ENCODE measurements around the gene NOL3.

NOL3 gene

DNA sequence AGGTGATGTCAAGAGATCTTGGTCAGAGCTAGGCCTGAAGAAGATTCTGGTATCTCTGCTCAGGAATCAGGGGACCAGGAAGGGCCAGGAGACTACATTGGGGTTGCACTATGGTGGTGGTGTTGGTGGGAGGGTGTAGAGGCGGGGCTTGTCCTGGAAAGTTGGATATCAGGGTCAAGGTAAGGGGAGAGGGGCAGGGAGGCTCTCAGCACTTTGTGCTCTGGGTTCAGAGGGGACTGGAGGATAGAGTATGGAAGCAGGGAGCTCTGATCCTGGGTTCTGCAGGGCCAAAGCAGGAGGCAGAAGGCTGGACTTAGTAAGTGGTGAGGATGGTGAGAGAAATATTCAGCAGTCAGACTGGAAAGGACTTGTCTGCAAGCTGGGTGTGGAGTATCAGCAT is 3.0 kb downstream of the NOL3 start:
- no peak for DNase-seq

DNA sequence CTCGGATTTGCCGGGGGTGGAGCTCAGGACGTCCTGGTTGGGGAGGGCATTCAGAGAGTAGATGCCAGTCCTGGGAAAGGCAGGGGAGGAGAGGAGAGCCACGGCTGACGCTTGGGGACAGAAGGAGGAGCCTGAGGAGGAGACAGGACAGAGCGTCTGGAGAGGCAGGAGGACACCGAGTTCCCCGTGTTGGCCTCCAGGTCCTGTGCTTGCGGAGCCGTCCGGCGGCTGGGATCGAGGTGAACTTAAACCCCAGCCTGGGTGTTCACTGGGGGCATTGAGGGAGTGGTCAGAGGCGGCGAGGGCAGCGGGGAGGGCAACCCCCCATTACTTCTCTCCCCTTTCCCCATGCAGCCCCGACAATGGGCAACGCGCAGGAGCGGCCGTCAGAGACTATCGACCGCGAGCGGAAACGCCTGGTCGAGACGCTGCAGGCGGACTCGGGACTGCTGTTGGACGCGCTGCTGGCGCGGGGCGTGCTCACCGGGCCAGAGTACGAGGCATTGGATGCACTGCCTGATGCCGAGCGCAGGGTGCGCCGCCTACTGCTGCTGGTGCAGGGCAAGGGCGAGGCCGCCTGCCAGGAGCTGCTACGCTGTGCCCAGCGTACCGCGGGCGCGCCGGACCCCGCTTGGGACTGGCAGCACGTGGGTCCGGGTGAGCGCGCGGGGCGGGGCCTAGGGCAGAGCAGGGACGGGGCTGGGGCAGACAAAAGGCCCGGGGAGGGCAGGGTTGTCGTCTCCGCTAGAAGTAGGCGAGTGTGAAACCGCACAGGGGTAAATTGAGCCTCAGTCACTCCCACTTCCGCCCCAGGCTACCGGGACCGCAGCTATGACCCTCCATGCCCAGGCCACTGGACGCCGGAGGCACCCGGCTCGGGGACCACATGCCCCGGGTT is 3.7 kb downstream of the NOL3 start:
- DNase-seq: peak; percentile 67

DNA sequence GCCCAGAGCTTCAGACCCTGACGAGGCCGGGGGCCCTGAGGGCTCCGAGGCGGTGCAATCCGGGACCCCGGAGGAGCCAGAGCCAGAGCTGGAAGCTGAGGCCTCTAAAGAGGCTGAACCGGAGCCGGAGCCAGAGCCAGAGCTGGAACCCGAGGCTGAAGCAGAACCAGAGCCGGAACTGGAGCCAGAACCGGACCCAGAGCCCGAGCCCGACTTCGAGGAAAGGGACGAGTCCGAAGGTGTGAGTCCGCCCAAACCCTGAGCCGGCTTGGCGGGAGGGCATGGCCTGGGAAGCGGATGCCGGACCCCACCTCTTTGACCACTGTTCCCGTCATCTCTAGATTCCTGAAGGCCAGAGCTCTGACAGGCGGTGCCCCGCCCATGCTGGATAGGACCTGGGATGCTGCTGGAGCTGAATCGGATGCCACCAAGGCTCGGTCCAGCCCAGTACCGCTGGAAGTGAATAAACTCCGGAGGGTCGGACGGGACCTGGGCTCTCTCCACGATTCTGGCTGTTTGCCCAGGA is 4.4 kb downstream of the NOL3 start:
- no peak for DNase-seq

DNA sequence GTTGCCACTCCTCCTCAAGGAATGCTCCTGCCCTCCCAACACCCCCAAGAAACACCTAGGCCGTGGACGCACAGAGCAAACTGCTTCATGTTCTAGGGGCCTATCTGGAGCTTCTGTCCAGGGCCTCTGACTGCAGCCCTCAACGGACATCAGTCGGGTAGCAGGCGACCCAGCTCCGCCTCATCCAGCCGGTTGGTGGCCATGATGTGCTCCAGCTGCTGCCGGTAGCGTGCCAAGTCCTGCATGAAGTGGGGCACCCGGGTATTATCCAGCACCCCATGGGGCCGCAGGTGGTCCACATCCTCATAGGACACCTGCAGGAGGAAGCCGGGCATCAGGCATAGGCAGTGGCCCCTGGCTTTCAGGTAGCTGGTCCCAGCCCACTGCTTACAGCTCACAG is 6.3 kb downstream of the NOL3 start:
- DNase-seq: no peak

DNA sequence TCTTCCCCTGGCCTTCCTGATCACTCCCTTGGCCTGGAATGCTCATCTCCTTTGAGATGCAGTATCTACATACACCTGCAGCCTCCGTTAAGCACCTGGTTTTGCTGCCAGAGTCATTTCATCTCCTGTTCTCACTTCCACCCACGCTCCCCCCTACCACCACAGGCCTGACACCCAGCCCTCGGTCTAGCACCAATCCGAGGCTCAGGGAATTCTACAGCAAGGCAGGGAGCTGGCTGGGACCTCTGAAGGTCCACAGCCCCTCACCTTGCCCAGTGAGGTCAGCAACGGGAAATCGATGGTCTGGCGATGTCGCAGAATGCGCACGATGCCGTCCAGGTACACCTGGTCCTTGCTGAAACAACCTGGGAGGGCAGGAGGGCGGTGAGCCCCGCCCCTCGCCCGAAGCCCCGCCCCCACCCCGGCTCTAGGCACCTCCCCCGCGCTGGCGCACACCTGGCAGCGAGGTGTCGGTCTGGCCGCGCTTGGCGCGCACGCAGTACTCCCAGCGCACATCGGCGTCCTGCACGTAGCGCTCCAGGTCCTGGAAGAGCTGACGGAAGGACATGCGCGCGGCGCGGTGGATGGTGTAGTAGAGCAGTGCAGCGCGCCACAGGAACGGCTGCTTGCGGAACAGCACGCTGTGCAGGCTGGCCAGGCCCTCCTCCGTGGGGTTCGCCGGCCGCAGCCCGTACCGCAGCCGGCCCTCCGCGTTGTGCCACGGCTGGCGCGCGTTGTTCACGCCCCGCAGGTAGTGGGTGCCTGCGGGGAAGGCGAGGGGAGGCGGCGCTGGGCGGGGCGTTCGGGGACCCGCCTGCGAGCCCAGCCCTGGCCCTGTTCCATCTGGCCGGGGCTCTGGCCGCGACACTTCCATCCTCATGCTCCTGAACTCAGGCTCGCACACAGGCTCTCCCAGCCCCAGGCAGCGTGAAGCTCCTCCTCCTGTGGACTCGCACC is 7.7 kb downstream of the NOL3 start:
- DNase-seq: peak; percentile 66

DNA sequence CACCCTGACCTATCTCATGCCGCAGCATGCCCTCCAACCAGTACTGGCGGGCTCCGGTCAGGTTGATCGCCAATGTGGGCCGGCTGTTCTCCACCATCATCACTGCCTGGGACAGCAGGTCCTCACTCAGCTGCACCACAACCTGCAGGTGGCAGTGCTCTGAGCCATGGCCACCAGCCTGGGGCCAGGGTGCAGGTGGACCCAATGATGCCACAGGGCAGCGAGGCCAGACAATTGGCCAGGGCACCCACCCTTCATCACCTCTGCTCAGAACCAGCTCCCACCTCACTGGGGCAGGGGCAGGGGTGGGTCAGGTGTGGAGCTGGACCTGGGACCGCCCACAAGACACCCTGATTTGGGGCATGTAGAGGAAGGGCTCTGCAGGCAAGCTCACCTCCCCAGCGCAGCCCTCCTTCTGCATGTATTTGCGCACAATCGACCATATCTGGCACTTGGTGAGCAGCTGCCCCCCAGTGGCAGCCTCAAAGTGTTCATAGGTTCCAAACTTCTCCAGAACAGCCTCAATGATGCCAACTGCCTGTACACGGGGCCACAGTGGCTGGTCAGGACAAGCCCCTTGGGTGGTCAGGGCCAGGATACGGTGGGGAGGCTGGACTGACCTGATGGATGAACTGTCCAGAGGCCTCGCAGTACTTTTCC is 9.2 kb downstream of the NOL3 start:
- DNase-seq: no peak

DNA sequence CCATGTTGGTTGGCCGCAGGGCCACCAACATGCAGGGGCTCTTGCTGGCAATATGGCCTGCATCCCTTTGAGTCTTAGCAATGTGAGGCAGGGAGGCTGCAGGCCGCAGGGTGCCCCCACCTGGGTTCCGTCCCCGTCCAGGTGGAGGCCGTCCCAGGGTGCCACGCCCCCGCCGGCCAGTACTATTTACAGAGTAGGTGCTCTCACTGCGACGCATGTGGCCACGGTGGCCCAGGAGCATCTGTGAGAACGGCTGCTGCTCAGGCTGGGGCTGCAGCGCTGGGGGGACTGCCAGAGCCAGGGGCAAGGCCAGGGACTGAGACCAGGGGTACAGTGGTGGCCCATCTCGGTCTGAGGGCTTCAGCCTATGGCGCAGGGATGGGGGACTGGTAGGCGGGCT is 9.8 kb downstream of the NOL3 start:
- no peak for DNase-seq

DNA sequence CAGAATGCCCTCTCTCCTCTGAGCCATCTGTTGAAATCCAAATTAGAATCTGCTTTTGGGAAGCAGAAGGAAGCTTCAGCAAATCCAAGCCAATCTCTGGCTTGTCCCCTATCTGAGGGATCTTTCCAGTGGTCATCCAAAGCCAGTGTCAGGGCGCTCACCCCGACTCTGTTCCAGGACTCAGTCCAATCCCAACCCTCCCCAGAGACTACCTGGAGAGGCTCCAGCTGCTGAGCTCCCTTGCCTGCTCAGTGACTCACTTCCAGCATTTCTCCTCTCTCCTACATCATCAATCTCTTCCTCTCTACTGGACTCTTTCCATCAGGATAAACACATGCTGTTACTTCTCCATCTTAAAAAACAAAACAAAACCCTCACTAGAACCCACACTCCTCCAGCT is 11.0 kb downstream of the NOL3 start:
- no peak for DNase-seq

DNA sequence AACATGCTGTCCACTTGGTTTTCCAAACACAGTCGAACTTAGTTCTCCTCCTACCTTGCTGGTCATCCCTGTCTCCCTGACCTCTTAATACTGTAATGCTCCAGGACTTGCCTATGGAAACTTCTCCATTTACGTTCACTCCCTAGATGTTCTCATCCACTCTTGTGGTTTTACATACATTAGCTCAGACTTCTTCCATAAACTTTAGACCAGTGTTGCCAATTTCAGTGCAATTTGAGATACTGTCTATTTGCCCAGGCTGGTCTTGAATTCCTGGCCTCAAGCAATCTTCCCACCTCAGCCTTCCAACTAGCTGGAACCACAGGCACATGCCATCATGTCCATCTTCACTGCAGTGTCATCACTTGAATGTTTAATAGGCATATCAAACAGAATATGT is 11.9 kb downstream of the NOL3 start:
- no peak for DNase-seq

DNA sequence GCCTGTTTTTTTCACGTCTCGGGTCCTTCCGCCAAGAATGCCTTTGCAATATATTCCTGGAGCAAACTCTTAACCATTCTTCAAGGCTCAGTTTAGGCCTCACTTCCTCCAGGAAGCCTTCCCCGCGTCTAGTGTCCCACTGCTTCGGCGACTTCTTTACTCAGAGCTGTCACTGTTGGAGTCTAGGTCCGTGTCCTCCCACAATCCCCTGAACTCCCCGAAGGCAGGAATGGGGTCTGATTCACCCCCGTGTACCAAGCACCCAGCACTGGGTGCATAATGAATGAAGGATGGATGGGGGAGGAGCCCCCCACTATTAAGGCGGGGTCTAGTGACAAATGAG is 12.9 kb downstream of the NOL3 start:
- no peak for DNase-seq

DNA sequence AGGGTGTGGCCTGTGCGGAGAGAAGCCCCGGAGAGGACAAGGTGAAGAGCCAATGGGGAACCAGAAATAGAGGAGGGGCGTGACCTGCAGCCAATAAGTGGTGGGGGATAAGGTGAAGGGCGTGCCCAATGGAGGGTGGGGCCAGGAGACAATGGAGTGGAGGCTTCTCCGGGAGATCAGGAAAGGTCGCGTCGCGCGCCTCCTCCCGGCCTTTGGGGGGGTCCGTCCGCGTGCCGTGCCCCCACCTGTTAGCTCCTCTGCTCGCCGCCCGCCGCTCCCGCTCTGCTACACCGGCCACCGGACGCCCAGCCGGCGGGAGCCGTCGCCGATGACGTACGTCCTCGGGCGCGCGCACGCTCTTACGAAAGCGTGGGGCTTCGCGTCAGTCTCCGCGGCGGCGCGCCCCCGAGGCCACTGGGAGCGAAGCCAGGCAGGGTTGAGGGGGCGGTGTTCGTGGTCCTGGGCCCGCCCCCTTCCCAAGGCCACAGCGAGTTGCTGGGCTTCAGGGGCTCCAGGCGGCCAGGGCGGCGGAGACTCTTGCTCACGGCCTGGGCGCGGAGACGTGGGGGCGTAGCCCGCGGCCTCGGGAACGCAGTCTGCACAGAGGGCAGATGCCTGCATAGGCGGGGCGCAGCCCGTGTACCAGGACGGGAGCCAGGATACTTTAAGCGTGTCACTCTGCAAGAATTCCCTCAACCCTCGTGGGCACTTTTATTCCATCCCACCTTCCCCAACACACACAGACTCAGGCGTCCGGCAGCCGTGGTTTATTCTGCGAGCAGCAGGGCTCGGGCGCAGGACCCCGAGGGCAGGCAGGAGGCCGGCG is 13.5 kb downstream of the NOL3 start, which contains the start of gene MATCAP1:
Gene MATCAP1 (minus strand): TSS at position 337 of the 826 bp plus-strand sequence. CDS start 3,353 bp downstream, outside the sequence.
- peak; percentile 97 for DNase-seq

DNA sequence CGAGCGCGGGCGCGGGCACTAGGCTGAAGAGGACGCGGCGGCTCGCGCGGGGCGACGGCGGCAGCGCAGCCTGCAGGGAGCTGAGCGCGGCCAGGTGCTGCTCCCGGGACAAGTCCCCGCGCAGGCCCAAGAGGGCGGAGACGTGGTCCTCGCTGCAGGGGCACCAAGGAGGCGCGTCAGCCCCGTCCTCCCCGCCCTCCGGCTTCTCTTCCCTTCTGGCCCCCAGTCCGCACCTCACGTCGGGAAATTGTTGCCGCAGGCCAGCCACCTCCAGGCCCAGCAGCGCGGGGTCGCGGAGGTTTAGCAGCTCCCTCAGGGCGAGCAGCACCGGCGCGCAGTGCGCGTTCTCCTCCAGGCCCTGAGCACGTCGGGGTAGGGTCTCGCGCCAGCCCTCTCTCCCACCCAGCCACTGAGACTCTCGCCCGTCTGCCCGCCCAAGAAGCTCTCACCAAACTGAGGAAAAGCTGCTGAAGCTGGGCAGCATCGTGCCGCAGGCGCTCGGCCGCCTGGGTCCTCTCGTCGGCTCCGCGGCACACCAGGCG is 14.2 kb downstream of the NOL3 start:
- no peak for DNase-seq

DNA sequence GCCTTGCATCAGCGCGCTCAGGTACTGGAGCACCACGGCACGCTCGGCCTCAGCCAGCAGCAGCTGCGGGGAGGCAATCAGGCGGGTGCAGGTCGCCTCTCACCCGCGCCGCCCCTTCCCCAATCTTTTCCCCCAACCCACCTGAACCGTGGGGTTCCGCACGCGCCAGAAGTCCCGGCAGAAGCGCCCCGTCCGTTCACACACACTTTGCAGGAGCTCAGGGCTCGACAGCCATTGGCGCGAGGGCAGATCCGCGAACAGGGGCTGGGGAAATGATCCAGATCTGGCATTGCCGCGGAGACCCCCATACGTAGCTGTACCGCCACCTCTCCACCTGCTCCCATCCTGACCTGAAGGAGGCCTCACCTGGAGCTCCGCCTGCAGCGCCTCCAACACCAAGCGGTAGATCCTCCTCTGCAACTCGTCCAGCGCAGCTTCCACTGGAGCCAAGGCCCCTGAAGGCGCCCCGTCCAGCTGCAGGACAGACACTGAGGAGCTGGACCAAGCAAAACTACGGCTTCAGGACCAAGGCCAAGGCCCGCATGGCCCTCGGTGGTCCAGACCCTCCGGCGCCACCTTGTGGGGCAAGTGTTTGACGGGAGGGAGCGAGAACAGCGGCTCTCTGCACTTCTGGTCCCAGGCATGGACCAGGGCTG is 14.8 kb downstream of the NOL3 start:
- peak; percentile 72 for DNase-seq

DNA sequence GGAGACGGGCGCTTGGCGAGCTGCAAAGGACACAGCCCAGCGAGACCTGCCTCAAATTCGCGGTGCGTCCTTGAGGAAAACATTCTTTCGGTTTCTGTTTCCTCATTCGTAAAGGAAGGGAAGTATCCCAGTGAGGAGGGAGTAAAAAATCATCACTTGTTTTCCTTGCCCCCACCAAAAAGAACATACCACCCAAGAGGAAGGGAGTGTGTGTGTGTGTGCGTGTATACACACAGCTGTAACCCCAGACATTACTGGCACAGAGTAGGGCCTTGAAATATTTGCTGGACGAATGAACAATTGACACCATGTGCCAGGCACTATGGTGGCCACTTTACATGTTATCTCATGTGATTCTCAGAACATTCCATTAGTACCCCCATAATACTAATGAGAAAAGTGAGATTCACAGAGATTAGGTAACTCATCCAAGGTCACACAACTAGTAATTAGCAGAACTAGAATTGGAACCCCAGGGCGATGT is 15.4 kb downstream of the NOL3 start:
- DNase-seq: no peak

DNA sequence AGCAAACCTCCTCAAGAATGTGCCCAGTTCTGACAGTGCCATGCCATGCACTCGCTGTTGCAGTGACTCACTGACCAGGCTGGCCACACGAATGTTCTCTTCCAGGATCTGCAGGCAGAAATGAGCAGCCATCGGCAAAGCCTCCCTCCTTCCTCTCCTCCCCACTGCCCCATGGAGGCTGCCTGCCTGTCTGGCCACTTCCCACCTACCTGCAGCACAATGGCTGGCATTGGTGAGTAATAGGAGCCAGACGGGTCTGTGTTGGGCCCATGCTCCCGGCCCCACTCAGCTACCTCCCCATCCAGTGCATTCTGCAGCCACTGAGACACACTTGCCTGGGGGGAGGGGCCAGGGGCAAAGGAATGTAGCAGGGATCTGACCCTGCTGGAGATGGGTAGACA is 16.2 kb downstream of the NOL3 start:
- DNase-seq: no peak

DNA sequence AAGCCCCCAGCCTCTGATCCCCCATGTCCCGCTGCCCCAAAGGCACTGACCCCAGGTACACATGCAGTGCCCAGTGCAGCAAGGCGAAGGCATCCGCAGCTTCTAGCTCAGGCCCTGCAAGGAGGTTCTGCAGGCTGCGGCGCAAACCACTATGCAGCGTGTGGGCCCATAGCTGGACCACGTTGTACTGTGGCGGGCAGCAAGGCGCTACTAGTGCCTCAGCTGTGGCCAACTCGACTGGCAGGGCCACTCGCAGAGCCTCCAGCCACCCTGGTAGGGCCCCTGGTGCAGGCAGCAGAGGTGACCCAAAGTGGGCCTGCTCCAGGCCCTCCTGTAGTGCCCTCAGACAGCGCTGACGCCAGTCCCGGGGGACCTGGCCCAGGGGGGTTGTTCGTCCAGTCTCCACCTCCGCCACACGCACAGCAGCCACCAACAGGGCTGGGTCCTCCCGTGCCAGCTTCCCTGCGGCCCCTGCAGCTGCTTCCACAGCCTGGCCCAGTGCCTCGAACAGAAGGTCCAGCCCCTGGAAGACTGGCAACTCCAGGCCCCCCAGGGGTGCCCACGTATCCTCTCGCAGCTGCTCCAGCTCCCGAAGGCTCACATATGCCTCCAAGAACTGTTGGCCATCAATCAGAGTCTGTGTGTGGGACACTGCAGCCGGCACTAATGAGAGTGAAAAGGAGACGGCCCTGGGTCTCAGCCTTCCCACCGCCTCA is 17.0 kb downstream of the NOL3 start:
- no peak for DNase-seq

DNA sequence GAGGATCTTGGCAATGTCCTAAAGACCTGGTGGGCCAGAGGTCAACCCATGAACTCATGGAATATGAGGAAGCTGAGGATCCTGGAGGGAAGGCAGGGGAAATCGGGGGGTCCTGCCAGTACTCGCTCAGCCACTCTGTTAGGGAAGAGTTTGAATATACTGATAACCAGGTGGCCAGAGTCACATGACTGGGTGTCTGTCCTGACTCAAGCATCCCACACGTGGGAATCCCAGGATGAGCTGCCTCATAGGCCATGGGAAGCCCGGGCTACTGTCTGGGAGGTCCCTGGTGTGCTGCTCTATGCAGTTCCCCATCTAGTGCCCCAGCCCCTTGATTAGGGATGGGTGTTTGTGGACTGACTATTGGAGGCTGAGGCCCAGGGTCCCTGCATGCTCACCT is 18.0 kb downstream of the NOL3 start:
- DNase-seq: no peak

DNA sequence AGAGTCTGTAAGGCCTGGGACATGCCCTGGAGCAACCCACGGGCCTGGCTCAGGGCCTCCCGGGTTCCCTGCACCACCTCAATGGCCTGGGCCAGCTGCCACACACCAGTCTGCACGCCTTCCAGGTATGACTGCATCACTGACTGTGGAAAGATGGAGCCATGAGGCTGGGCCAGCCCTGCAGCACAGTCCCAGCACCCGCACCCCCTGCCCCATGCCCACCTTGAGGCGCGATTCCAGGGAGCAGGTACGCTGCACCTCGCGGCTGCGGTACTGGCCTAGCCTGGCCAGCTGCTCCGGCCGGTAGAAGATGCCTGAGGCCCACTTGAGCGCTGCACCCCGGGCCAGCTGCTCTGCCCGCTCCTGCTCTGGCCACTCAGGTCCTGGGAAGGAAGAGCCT is 18.5 kb downstream of the NOL3 start:
- DNase-seq: no peak

DNA sequence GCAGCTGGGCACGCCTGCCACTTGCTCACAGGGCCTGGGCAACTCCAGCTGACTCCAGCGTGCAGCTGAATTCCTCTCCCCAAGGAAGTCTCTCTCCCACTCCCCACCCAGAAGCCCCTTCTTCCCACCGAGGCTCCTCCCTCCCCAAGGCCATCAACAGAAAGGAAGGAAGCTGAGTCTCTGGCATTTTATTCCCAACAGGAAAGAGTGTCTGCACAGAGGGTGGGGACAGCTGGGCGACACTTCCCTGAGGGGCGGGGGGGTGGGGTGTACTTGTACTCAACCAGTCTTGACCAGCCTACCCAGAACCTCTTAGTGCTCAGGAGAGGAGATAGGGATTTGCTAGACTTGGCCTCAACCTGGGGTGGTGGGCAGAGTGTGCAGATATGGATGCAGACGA is 19.7 kb downstream of the NOL3 start, which contains the start of gene EXOC3L1:
Gene EXOC3L1 (minus strand): TSS at position 96 of the 400 bp plus-strand sequence. CDS start 460 bp downstream, outside the sequence.
- DNase-seq: no peak
